ENCODE data around the gene PMM2. TPM values are rescaled to one million over a fixed set of nuclear protein-coding genes. Genes with fewer than 3 reads are reported as not detected.
A peak's percentile ranks its signal among the peaks of the same experiment; 100 is the strongest.

Gene PMM2
- total RNA-seq, 6 experiments from 2014 or later = 18.6 to 47.8 (median 39.0) TPM

DNA sequence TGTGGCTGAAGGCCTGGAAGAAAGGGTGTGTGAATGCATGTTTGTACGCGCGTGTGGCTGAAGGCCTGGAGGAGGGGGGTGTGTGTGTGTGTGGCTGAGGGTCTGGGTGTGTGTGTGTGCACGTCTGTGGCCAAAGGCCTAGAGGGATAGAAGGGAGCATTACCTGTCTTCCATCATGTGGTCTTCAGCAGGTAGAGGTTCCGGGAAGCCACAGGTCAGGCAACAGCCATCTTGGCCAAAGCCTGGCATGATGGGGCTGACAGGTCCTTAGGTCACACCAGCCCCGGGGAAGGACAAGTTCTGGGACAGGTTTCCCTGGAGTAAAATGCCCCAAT, 89.8 kb downstream of the PMM2 start:
- Histone ChIP-seq H3K27me3 (no peaks in the 10 kb centered on the region), H3K9me3 (no peaks in the 10 kb centered on the region), H3K4me1 (no peaks in the 10 kb centered on the region), H3K36me3 (peaks cover 0 to 19% (median under 1%) of the 10 kb centered on the region in 4 donors), H3K4me3 (no peak overlapping the region), H3K27ac (no peak overlapping the region)
- DNase-seq (peak in 2 of 3 donors; percentile 11 to 27), ATAC-seq (no peak)
- no CpG with 5 or more reads among the region's 6 CpGs for WGBS (ENCODE audit: insufficient coverage, low coverage, low lambda C conversion rate, missing lambda C conversion rate)
- intact Hi-C loops (cut with DNase I) = loop anchor here (10.0 kb wide), 2 partner anchors 233 to 323 kb away; no protein-coding TSS in a partner anchor
- no peak for TF ChIP-seq POLR2A (IDR thresholded peaks at IDR 0.05)
- TF ChIP-seq, protein P1, sequence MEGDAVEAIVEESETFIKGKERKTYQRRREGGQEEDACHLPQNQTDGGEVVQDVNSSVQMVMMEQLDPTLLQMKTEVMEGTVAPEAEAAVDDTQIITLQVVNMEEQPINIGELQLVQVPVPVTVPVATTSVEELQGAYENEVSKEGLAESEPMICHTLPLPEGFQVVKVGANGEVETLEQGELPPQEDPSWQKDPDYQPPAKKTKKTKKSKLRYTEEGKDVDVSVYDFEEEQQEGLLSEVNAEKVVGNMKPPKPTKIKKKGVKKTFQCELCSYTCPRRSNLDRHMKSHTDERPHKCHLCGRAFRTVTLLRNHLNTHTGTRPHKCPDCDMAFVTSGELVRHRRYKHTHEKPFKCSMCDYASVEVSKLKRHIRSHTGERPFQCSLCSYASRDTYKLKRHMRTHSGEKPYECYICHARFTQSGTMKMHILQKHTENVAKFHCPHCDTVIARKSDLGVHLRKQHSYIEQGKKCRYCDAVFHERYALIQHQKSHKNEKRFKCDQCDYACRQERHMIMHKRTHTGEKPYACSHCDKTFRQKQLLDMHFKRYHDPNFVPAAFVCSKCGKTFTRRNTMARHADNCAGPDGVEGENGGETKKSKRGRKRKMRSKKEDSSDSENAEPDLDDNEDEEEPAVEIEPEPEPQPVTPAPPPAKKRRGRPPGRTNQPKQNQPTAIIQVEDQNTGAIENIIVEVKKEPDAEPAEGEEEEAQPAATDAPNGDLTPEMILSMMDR (IDR thresholded peaks at IDR 0.05) = no peak

DNA sequence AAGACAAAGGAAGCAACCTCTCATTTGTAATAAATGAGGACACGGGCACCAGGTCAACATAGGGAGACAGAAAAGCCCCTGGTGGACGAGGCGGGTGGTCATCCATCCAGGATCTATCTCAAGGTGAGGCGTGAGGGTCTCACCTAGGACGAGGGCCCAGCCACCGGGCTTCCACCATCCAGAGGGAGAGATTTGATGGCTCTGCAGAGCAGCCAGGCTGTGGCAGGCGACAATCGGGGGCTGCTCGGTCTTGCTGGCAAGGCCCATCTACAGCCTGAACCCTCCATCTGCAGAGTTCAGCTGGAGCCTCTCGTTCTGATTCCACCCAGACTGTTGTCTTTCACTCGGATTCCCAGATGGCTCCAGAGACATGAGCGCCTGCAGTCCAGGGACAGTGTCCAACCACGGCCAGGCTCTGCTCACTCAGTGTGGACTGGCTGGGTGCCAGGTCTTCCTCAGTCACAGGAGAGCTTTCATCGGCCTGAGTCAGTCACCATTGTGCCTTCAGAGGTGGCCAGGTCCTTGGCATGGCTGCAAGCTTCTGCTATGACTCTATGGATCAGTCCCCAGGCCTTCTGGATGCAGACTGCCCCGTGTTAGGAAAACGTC, 90.4 kb downstream of the PMM2 start:
- Histone ChIP-seq H3K36me3 (peaks cover 0 to 26% (median 3%) of the 10 kb centered on the region in 4 donors), H3K27me3 (no peaks in the 10 kb centered on the region), H3K9me3 (no peaks in the 10 kb centered on the region), H3K27ac (no peak overlapping the region), H3K4me1 (no peaks in the 10 kb centered on the region), H3K4me3 (no peak overlapping the region)
- ATAC-seq = peak; percentile 31 to 57 (median 42)
- DNase-seq = peak; percentile 66 to 77 (median 70)
- TF ChIP-seq, protein P1 (IDR thresholded peaks at IDR 0.05) = no peak
- TF ChIP-seq POLR2A (IDR thresholded peaks at IDR 0.05) = no peak
- intact Hi-C loops (cut with DNase I) = loop anchor here (10.0 kb wide), 2 partner anchors 233 to 323 kb away; no protein-coding TSS in a partner anchor
- 89% methylated on average over 3 of the region's 16 CpGs for WGBS (ENCODE audit: insufficient coverage, low coverage, low lambda C conversion rate, missing lambda C conversion rate)

DNA sequence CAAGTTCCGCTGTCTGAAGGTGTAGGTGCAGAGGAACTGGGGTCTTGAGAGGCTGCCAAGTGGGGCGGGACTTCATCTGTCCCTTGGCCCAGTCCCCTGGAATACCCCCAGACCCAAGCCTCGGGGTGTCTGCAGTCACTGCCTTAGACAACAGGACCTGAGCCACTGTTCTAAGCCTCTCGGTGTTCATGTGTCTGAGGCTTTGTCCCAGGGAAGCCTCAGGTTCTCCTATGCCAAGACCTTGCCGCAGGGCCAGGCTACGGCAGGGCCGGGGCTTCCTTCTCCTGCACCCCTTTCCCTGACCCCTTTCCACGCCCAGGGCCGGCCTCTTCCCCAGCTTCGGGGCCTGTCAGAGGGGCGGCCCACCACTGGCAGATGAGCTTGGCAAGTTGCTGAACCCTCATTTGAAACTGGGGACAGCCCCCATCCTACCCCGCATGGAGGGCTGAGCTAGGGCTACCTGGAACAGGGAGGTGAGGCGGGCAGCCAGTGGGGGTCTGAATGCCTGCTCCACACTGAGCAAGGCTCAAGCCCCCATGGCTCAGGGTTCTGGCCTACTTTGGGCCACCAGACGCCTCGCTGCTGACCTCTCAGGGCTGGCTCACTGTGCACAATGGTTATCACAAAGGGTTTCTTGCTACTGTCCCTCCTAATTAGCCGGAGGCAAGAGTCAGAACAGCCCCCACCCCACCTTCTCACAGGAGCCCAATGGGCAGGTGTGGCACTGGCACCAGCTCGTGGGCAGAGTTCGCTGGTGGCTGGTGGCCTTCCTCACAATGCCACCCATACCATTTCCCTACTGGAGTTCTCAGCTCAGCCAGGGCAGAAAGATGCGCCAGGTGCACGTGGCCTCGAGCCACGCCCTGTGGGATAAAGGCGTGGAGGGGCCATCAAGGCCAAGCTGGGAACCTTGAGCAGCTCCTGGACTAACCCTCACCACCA, 91.6 kb downstream of the PMM2 start:
- Histone ChIP-seq H3K4me3 (no peak overlapping the region), H3K27me3 (no peaks in the 10 kb centered on the region), H3K4me1 (no peaks in the 10 kb centered on the region), H3K27ac (no peak overlapping the region), H3K9me3 (no peaks in the 10 kb centered on the region), H3K36me3 (peaks cover 1 to 37% (median 12%) of the 10 kb centered on the region in 4 donors)
- DNase-seq = peak in 1 of 3 donors; percentile 42
- intact Hi-C loops (cut with DNase I) = loop anchor here (10.0 kb wide), 2 partner anchors 234 to 324 kb away; no protein-coding TSS in a partner anchor
- peak in 1 of 4 donors; percentile 3 for ATAC-seq
- 73% methylated on average over 6 of the region's 23 CpGs for WGBS (ENCODE audit: insufficient coverage, low coverage, low lambda C conversion rate, missing lambda C conversion rate)
- TF ChIP-seq POLR2A (IDR thresholded peaks at IDR 0.05) = no peak
- TF ChIP-seq, protein P1 (IDR thresholded peaks at IDR 0.05) = no peak

DNA sequence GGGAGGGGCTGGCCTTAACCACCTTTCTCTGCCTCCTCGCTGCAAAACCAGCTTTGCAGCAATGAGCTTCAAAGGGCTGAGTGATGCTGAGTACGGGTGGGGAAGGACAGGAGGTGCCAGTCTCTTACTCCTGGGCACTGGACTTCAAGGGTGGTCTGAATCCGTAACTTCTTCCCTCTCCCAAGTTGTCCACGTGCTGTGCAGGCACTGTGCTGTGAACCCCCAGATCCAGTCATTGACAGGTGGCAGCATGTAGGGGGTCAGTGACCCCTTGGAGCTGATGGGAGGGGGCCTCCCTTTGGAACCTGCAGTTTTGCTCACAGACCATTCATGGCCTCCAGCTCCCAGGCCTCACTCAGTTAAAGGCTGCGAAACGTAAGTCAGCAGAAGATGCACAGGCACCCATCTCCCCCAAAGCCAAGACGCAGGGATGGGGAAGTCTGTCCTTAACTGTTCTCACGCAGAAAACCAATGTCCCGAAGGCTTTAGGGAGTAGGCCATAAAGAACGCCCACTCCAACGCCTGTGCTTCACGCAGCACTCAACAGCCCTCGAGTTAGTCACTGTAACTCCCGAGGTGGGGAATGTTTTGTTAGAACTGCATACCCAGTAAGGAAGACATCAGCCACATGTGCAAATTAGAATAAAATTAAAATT, 92.4 kb downstream of the PMM2 start:
- DNase-seq (peak in 1 of 3 donors; percentile 28), ATAC-seq (no peak)
- WGBS (ENCODE audit: insufficient coverage, low coverage, low lambda C conversion rate, missing lambda C conversion rate) = 81% methylated on average over 8 of the region's 14 CpGs
- TF ChIP-seq, protein P1 (IDR thresholded peaks at IDR 0.05) = no peak
- TF ChIP-seq POLR2A (IDR thresholded peaks at IDR 0.05) = no peak
- intact Hi-C loops (cut with DNase I) = loop anchor here (10.0 kb wide), 3 partner anchors 115 to 325 kb away; no protein-coding TSS in a partner anchor
- Histone ChIP-seq H3K27me3 (no peaks in the 10 kb centered on the region), H3K4me1 (no peaks in the 10 kb centered on the region), H3K4me3 (no peak overlapping the region), H3K9me3 (no peaks in the 10 kb centered on the region), H3K36me3 (peaks cover 9 to 45% (median 19%) of the 10 kb centered on the region in 4 donors), H3K27ac (no peak overlapping the region)
